SW480 (cell line): ENCODE data around the gene GNB1.
"Not testable (repeated sequence)": the region's sequence is repeated elsewhere in the genome, so short reads cannot be mapped to it uniquely, and the experiment has no call there.

Experiments used
- DNase-seq: peaks from one replicate; pipeline ENCODE4 v3.0.0-alpha.2; 2016; ENCODE audit warnings: low spot score

The GNB1 gene

DNA sequence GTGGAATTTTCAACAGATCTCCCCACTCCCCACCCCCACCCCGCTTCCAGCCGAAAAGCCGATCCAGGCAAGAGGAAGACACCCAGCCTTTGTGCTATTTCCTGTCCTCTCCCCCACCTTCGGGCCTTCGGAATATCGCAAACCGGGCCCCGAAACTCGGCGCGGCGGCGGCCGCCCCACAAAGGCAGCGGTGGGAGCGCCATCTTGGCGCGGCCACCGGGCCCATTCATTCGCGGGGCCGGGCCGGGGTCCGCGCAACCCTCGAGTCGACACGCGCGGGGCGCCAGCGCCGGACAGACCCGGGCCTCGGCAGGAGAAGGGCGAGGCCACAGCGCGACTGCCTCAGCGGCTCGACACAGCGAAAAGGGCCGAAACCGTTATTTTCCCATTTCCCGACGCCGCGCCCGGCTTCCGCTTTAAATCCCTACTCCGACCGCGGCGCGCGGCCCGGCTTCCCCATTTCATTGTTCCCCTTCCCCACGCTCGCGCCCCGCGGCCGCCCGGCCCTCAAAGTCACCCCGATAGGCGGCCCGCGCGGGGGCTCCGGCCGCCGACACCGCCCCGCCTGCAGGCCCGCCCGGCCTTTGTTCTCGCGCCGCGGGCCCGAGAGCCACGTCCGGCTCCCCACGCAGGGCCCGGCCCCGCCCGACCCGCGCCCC lies 911 bp downstream of the GNB1 start:
- DNase-seq, result peak; percentile 37

DNA sequence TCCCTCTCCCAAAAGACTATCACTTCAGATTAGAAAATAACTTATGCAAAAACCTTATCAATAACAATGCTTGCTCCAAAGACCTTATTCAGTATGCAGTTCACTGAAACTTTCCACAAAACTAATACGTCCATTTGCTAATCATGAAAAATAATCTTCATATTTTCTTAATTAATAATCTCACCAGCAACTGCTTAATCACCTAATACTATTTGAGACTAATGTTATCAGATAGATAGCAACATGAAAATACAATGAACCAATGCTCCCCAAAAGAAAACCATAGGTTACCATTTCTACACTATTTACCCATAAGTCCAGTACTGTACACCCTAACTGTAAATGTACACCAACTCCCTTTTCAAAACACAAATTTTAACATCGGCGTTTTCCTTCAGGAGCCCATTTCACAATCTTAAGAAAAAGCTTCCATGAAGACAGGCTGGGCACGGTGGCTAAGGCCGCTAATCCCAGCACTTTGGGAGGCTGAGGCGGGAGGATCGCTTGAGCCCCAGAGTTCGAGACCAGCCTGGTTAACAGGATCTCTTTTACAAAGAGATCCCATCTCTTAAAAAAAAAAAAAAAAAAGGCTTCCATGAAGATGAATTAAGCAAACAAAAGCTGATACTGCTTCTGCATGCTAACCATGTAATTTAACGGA lies 1.7 kb downstream of the GNB1 start:
- DNase-seq, result no peak

DNA sequence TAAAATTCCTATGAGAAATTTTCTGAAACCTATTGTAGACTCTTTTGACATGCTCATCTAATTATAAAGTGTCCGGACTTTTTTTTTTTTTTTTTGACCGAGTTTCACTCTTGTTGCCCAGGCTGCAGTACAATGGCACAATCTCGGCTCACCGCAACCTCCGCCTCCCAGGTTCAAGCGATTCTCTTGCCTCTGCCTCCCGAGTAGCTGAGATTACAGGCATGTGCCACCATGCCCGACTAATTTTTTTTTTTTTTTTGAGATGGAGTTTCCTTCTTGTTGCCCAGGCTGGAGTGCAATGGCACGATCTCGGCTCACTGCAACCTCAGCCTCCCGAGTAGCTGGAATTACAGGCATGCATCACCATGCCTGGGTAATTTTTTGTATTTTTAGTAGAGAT lies 7.0 kb downstream of the GNB1 start:
- DNase-seq, result not testable (repeated sequence)

DNA sequence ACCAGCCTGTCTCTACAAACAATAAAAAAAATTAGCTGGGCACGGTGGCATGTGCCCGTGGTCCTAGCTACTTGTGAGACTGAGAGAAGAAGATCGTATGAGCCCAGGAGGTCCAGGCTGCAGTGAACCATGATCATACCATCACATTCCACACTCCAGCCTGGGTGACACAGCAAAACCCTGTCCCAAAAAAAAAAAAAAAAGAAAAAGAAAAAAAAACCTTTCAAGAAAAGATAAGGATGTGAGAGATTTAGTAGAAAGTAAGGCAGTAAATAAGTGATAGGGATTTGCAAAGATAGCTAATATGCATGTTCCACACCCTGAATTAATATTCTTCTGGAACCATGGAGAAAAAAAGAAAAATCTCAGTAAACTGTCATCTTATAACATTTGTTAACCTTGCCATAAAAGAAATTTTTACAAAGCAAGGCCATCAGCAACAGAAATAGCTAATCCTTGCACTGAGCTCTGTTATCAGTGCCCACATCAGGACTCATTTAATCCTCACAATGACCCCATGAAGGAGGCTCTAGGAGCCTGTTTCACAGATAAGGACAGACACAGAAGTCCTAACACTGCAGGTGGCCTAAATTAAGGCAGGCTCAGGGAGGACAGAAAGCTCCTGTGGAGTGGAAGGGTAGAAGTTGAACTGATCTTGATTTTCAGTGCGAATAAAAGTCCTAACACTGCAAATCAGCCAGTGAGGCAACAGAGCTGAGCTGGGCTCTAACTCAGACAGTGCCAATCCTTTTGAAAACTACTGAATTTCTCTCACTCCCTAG lies 7.6 kb downstream of the GNB1 start:
- no peak for DNase-seq

DNA sequence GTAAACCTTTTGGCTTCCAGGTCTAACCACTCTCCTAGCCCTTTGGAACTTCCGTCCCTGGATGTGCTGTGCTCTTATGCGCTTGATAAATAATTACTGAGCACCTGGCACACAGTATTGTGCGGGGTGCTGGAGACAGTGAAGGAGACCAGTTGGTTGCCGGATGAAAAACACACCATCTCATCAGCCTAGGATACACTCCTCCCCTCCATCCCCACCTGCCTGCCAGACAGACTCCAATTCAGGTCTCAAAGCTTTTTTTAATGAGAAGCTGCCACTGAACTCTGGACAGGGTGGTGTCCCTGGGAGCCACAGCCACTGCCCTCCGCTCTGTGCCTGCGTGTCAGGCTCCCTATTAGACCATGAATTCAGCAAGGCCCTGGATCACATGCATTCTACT lies 9.2 kb downstream of the GNB1 start:
- DNase-seq, result peak; percentile 48

DNA sequence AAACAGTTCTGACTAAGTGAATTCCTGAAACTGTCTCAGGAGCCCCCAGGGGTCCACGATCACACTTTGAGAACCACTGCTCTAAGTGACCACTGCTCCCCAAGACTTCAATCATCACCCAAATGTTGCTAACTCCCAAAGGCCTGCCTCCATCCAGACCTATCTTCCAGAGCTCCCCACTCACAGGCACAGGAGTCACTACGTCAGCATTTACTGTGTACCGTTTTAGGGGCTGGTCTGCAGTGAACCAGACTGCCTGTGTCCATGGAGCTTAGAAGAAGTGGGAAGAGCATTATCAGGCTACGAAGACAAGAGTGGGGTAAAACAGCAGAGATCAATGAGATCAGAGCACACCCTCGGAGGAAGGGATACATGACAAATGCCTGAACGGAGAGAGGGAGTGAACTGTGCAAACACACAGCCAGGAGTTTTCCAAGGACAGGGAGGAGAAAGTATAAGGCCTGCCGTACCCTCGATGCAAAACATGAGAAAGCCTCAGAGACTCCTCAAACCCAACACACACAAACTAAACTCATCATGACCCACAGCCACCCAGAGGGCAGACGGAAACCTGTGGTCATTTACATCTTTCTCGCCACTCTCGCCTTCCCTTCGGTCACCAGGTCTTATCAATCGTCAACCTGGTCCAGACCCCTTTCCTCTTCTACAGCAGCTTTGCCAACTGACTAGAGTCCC lies 10.1 kb downstream of the GNB1 start:
- no peak for DNase-seq

DNA sequence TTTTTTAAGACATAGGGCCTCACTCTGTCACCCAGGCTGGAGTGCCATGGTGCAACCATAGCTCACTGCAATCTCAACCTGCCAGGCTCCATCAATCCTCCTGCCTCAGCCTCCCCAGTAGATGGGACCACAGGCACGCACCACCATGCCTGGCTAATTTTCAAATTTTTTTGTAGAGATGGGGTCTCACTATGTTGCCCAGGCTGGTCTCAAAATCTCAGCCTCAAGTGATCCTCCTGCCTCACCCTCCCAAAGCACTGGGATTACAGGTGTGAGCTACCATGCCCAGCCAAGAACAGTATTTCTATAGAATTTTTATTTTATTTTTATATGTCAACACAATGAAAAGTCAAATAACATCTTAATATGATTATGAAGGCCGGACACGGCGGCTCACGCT lies 10.9 kb downstream of the GNB1 start:
- no peak for DNase-seq

DNA sequence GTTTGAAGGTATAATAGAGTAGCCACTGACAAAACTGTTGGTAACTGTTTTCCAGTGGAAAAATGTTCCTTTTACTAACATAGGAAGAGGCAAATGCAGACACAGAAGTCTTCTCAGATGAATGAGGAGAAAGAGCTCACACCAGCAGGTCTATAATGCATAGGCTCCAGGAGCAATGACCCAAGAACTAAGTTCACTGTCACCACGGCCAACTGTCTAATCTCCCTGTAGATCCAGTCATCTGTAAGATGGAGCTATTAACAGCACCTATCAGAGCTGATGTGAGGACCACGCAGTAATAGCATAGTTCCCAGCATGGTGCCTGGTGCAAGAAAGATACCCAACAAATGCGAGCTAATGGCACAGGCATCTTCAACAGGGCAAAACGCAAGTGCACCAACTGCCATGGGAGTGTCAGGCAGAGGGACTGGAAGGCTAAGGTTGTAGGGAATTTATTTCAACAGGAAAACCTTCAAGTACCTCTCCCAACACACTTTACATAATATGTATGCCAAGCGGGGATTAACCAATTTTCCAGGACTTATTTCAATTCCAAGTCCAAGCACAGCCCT lies 12.9 kb downstream of the GNB1 start:
- no peak for DNase-seq

DNA sequence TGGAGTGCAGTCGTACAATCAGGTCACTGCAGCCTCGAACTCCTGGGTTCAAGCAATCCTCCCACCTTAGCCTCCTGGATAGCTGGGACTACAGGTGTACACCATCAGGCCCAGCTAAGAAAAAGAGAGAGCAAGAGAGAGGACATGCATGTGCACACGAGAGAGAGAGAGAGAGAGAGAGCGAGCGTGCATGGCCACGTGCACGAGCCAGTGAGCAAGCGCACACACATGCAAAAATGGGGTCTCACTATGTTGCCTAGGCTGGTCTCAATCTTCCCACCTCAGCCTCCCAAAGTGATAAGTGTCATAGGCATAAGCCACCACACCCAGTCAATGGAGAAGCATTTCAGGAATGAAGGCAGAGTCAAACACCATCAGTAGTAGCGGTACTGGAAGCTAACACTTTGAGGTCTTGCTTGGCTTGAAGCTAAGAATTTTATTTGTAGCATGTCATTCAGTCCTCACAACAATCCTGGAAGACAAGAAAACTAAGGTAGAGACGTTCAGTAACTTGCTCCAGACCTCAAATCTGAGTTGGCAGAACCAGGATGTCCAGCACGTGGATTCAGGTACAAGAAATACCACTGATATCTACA lies 14.5 kb downstream of the GNB1 start:
- DNase-seq, result no peak

DNA sequence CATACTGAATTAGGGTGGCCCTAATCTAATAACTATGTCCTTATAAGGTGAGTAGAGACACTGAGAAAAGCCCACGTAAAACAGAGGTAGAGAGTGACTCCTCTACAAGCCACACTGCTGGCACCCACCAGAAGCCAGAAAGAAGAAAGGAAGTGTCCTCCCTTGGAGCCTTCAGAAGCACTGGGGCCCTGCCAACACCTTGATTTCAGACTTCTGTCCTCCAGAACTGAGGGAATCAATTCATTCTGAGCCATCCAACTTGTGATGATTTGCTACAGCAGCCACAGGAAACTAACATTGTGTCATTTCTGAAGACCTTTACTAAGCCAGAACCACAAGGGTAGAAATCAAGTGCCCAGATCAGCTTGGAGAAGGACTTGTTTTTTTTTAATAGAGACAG lies 15.0 kb downstream of the GNB1 start:
- no peak for DNase-seq

DNA sequence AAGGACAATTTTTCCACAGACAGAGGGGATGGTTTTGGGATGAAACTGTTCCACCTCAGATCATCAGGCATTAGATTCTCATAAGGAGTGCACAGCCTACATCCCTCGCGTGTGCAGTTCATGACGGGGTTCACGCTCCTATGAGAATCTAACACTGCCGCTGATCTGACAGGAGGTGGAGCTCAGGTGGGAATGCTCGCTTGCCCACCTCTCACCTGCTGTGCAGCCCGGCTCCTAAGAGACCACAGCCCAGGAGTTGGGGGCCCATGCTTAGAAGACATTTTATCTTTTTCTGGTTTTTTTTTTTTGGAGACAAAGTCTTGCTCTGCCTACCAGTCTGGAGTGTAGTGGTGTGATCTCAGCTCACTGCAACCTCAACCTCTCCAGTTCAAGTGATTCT lies 16.0 kb downstream of the GNB1 start:
- no peak for DNase-seq

DNA sequence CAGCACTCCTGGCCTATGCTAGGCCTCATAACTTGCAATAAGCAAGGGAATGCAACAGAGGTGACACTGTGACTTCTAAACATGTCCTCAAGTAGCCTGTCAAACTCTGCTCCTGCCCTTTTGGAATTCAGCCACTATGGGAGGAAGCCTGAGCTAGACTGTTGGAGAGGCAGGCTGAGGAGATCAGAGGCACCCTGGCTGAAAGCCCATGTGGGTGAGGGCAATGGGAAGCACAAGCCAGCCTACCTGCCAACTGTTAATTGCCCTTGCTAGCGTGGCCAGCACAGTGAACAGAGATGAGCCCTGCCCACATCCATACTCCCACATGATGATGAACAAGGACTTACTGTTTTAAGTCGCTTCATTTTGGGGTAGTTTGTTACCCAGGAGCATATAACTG lies 17.7 kb downstream of the GNB1 start:
- DNase-seq, result no peak

DNA sequence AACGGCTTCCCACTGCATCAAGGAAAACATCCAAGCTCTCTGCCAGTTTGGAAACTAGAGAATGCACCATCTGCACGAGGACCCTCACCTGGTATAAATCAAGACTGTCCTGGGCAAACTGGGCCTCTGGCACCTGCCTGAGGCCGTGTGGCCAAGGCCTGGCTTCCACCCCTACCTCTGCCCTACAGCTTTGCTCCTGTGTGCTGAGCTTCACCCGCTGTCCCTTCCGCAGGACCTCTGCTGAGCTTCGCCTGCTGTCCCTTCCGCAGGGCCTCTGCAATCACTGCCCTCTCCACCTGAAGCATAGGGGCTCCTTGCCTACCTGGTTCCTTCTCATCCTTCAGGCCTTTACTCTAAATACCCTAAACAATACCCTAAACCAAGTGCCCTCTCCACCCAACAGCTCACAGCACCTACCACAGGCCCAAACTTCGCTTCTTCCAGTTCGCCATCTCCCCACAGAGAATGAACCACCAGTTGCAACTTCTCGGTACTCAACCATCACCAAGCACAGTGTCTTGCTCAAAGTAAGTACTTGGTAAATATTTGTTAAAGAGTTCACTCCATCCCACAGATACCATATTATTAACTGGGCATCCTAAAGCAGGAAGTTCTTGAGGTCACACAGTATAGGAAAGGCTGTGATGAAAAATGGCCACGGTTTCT lies 18.4 kb downstream of the GNB1 start:
- DNase-seq, result no peak

DNA sequence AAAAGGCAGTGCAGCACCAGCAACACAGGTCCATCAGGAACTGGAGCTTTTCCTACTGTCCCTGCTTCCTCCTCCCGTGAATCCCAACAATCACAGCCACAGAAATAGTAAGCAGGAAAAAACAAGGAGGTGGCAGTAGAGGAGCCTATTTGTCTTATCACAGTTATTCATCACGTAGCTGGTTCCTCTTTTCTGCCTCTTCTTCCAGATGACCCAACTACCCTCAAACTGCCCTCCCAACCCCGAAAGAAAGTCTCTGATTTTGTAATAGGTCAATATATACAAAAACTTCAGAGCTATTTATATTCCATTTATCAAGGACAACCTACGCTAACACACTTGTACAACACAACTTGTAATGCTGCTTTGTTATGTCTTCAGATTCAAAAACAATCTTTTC lies 21.4 kb downstream of the GNB1 start:
- no peak for DNase-seq

DNA sequence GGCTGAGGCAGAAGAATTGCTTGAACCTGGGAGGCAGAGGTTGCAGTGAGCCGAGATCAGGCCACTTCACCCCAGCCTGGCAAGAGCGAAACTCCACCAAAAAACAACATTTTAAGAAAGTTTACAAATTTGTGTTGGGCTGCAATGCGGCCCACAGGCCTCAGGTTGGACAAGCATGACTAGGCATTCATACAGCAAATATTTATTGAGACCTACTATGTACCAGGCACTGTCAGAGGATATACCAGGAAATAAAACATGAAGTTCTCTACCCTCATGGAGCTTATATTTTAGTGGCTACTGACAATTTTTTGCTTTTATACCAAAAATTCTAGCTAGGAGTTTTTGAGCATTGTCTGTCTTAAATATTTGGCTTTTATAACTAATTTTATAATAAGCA lies 23.7 kb downstream of the GNB1 start:
- no peak for DNase-seq

DNA sequence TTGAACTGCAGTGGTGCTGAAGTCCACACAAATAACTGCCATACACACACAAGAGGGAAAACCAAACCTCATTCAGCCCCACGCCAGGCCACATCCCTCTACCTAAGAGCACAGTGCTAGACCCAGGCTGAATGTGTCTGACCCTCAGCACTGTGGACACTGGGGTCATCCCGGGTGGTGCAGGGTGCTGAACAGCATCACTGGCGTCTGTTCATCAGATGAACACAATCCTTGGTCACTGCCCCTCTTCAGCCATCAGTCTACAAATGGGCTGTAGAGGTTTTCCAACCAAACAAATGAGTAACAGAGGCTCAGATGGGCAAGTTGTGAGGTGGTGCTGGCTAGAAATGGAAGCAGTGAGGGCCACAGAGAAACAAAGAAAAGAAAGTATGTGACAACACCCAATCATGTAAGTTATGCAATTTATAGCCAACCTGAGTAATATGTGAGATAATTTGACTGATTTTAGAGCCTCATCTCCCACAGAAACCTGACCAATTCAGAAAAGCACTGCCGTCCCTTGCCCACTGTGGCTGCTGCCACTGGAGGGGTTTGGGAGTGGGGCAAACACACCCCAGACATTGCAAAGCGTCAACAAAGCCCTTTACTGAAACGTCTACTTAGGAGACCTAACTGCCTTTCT lies 27.9 kb downstream of the GNB1 start:
- no peak for DNase-seq

DNA sequence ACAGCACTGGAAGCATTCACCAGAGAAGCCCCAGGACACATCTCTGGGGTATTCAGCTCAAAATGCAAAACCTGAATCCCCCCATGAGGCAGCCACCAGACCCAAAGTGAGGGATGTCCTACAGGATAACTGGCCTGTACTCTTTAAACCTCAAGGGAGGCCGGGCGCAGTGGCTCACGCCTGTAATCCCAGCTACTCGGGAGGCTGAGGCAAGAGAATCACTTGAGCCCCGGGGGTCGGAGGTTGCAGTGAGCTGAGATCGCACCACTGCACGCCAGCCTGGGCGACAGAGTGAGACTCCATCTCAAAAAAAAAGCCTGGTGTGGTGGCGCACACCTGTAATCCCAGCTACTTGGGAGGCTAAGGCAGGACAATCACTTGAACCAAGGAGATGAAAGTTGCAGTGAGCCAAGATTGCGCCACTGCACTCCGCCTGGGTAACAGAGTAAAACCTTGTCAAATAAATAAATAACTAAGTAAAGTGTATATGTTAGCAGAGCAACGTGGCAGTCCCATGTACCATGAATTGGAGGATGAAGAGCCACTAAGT lies 29.1 kb downstream of the GNB1 start:
- not testable (repeated sequence) for DNase-seq

DNA sequence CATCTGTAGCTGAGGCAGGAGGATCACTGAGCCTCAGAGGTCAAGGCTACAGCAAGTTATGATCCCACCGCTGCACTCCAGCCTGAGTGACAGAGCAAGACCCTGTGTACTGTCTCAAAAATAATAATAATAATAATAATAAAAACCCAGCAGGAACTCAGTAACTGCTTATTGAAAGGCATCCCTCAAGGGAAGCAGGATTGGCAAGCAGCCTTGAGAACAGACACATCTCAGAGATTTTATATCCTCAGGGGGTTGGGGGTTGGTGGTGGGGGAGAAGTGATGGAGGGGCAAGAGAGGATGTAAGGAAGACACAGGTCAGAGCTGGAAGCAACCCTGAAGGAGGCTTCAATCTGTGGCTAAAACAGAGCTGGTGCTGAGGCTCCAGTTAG lies 29.6 kb downstream of the GNB1 start:
- DNase-seq, result no peak

DNA sequence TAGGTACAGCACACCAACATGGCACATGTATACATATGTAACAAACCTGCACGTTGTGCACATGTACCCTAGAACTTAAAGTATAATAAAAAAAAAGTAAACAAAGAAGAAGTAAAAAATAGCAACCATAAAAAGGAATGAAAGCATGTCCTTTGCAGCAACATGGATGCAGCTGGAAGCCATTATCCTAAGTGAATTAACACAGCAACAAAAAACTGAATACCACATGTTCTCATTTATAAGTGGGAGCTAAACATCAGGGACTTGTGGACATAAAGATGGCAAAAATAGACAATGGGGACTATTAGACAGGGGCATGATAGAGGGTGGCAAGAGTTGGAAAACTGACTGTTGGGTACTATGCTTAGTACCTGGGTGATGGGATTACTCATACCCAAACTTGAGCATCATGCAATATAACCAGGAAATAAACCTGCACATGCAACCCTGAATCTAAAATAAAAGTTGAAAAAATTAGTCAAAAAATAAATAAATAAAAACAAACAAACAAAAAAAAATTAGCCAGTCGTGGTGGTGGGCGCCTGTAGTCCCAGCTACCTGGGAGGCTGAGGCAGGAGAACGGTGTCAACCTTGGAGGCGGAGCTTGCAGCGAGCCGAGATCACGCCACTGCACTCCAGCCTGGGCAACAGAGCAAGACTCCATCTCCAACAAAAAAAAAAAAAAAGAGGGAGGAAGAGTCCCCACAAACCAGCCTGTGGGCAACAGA lies 30.8 kb downstream of the GNB1 start:
- not testable (repeated sequence) for DNase-seq
